HepG2 (cell line): ENCODE measurements around the gene ARL2. TPM values are rescaled to one million over a fixed set of nuclear protein-coding genes. Genes with fewer than 3 reads are reported as not detected.

Source experiments
- CENPX ChIP-seq: sonication (generic); formaldehyde crosslinking; IDR thresholded peaks from 2 replicates; pipeline ENCODE4 v1.9.0; 2021; ENCODE audit warnings: mild to moderate bottlenecking, missing genetic modification reagents, moderate library complexity
- EEA1 ChIP-seq: sonication (generic); formaldehyde crosslinking; IDR thresholded peaks from 2 replicates; pipeline ENCODE4 v1.5.1; 2020; ENCODE audit warnings: mild to moderate bottlenecking, missing genetic modification reagents, borderline replicate concordance
- EED ChIP-seq: sonication (generic); formaldehyde crosslinking; IDR thresholded peaks from 2 replicates; pipeline ENCODE4 v1.5.0; 2020; ENCODE audit warnings: mild to moderate bottlenecking, missing genetic modification reagents
- ELF3 ChIP-seq: IDR thresholded peaks from 2 replicates; pipeline ENCODE4 v1.6.1; 2016; ENCODE audit warnings: missing genetic modification reagents, missing compliant biosample characterization
- EP300 ChIP-seq, 3 experiments: sonication (generic) in 1 of 3; formaldehyde crosslinking in 1 of 3; IDR thresholded peaks; 2 replicates each; pipeline versions ENCODE4 v1.5.1 to v1.6.1; 2011 to 2020; ENCODE audit warnings: low read depth in 2 of 3, low read length in 2 of 3, borderline replicate concordance in 1 of 3, improper control_type of control experiment in 1 of 3, mild to moderate bottlenecking in 1 of 3, missing genetic modification reagents in 1 of 3, moderate library complexity in 1 of 3
- GATAD1 ChIP-seq: IDR thresholded peaks from 2 replicates; pipeline ENCODE4 v1.6.1; 2016; ENCODE audit warnings: missing genetic modification reagents, missing compliant biosample characterization
- MED1 ChIP-seq: sonication (generic); formaldehyde crosslinking; IDR thresholded peaks from 2 replicates; pipeline ENCODE4 v1.4.0; 2020; ENCODE audit warnings: missing genetic modification reagents
- MIER2 ChIP-seq: IDR thresholded peaks from 2 replicates; pipeline ENCODE4 v1.6.1; 2016; ENCODE audit warnings: missing biosample characterization, missing genetic modification reagents
- MTA3 ChIP-seq: sonication (generic); formaldehyde crosslinking; IDR thresholded peaks from 2 replicates; pipeline ENCODE4 v1.4.0; 2020; ENCODE audit warnings: missing genetic modification reagents
- MYNN ChIP-seq: sonication (generic); formaldehyde crosslinking; IDR thresholded peaks from 2 replicates; pipeline ENCODE4 v1.4.0; 2020; ENCODE audit warnings: mild to moderate bottlenecking, low read depth, missing genetic modification reagents
- RXRA ChIP-seq: sonication (generic); formaldehyde crosslinking; IDR thresholded peaks from 2 replicates; pipeline ENCODE4 v1.5.1; 2020; ENCODE audit warnings: missing genetic modification reagents
- TCF7 ChIP-seq: sonication (generic); IDR thresholded peaks from 2 replicates; pipeline ENCODE4 v1.6.1; 2016; ENCODE audit warnings: antibody characterized with exemption, low read depth
- TEAD2 ChIP-seq: sonication (generic); formaldehyde crosslinking; IDR thresholded peaks from 2 replicates; pipeline ENCODE4 v1.9.0; 2021; ENCODE audit warnings: missing genetic modification reagents
- ZBTB7A ChIP-seq: sonication (generic); formaldehyde crosslinking; IDR thresholded peaks from 2 replicates; pipeline ENCODE4 v1.8.0; 2022; ENCODE audit warnings: mild to moderate bottlenecking, missing genetic modification reagents
- ZFAT ChIP-seq: sonication (generic); formaldehyde crosslinking; conservative IDR thresholded peaks from 2 replicates; pipeline ENCODE4 v1.8.1; 2023; ENCODE audit warnings: missing genetic modification reagents, inconsistent platforms
- ZFP36L2 ChIP-seq: sonication (generic); formaldehyde crosslinking; IDR thresholded peaks from 2 replicates; pipeline ENCODE4 v1.4.0; 2020; ENCODE audit warnings: missing genetic modification reagents
- ZNF329 ChIP-seq: sonication (generic); formaldehyde crosslinking; IDR thresholded peaks from 2 replicates; pipeline ENCODE4 v1.9.0; 2021; ENCODE audit warnings: low read depth, mild to moderate bottlenecking, missing genetic modification reagents
- ZNF484 ChIP-seq: sonication (generic); formaldehyde crosslinking; IDR thresholded peaks from 2 replicates; pipeline ENCODE4 v1.5.1; 2020; ENCODE audit warnings: mild to moderate bottlenecking, low read depth, missing genetic modification reagents, borderline replicate concordance
- ZNF510 ChIP-seq: sonication (generic); formaldehyde crosslinking; IDR thresholded peaks from 2 replicates; pipeline ENCODE4 v1.4.0; 2020; ENCODE audit warnings: low read depth, mild to moderate bottlenecking, missing genetic modification reagents
- ZNF7 ChIP-seq: IDR thresholded peaks from 2 replicates; pipeline ENCODE4 v1.6.1; 2016; ENCODE audit warnings: missing biosample characterization, missing genetic modification reagents
- ZNF724P ChIP-seq: sonication (generic); formaldehyde crosslinking; IDR thresholded peaks from 2 replicates; pipeline ENCODE4 v1.8.0; 2022; ENCODE audit warnings: missing genetic modification reagents, borderline replicate concordance
- ZNF768 ChIP-seq: sonication (generic); formaldehyde crosslinking; IDR thresholded peaks from 2 replicates; pipeline ENCODE4 v1.4.0; 2020; ENCODE audit warnings: missing genetic modification reagents
- polyA plus RNA-seq, 8 experiments: library from polyadenylated mRNA; depleted of rRNA in 3 of 8; stranded (reverse) in 7 of 8; unstranded in 1 of 8; fragments of >200 nt; fragmentation: Illumina TruSeq in 4 of 8; extraction: Trizol in 4 of 8; gene quantifications; 2 replicates each; pipeline versions ENCODE4 v1.2.1 to v1.2.3, GENCODE V29; 2011 to 2016; ENCODE audit warnings: low read depth in 4 of 8, missing spikeins in 1 of 8, mixed read lengths in 1 of 8; ENCODE audit not compliant: insufficient read depth in 1 of 8
- total RNA-seq, 5 experiments: library from RNA; depleted of rRNA; stranded (reverse); fragments of >200 nt; fragmentation: Illumina TruSeq; extraction: Trizol; gene quantifications; 2 replicates each; pipeline ENCODE4 v1.2.3, GENCODE V29; 2016; ENCODE audit warnings: low read depth in 1 of 5
- TF ChIP-seq, protein P1 (sequence below): sonication (generic); formaldehyde crosslinking; IDR thresholded peaks from 2 replicates; pipeline ENCODE4 v1.4.0; 2020; ENCODE audit warnings: low read depth, mild to moderate bottlenecking, missing genetic modification reagents
- TF ChIP-seq, protein P2 (sequence below): sonication (generic); formaldehyde crosslinking; IDR thresholded peaks from 2 replicates; pipeline ENCODE4 v1.8.1; 2023; ENCODE audit warnings: mild to moderate bottlenecking, missing genetic modification reagents, borderline replicate concordance
- TF ChIP-seq, protein P3 (sequence below): sonication (generic); formaldehyde crosslinking; IDR thresholded peaks from 2 replicates; pipeline ENCODE4 v1.5.0; 2020; ENCODE audit warnings: mild to moderate bottlenecking, missing genetic modification reagents
- TF ChIP-seq, protein P4 (sequence below): conservative IDR thresholded peaks from 2 replicates; pipeline ENCODE4 v1.6.1; 2018; ENCODE audit warnings: missing genetic modification reagents

The ARL2 gene
- total and polyA plus RNA-seq, 2 of the 13 experiments (the other 11 are each of a cell fraction or from before 2014, with no cell fraction given): 82.9 to 84.4 TPM

DNA sequence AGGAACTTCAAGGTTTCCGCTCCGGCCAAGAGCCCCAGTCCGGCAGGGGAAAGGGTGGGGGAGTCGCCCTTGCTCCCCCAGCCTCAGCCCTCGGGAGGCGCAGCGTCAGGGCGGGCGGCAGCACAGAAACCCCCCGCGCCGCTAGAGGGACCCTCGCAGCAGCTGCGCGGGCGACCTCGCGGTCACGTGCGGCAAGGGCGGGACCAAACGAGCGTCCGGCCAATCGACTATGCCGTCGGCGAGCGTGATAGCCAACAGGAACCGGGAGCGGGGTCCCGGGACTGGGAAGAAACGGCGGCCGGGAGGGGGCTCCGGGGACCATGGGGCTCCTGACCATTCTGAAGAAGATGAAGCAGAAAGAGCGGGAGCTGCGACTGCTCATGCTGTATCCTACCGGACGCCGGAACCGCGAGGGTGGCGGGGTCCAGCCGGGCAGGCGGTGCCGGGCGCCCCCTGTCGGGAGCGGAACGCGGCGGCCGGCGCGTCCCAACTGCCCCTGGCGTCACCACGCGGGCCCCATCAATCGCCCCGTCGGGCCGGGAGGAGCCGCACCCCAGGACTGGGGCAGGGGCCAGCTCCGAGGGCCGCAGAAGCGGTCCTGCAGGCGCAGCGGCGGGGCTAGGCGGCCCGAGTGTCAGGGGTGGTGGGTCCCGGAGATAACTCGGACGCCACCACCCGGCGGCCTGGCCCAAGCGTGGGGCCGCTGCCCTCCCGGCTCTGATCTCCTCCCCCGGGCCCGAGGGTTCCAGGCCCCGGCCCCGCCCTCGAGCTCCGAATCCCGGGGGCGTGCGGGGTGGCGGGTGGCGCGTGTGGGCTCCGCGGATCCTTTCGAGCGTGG lies at the start of gene ARL2 (continued):
- TF ChIP-seq EEA1 (CRISPR knock-in tag) (peak; percentile 34; the same call in 1 of the 2 replicates), ZNF7 (no peak), EED (CRISPR knock-in tag) (no peak), MED1 (CRISPR knock-in tag) (peak; percentile 64), ELF3 (CRISPR knock-in tag) (no peak; the same call in 1 of the 2 replicates), EP300 (IDR thresholded peaks at IDR 0.05; ENCODE audit: low read depth in 2 of 2, low read length in 2 of 2) (no peak), EP300 (CRISPR knock-in tag; IDR thresholded peaks at IDR 0.05; ENCODE audit: borderline replicate concordance) (no peak), ZNF724P (CRISPR knock-in tag) (peak; percentile 37; the same call in 1 of the 2 replicates), MYNN (CRISPR knock-in tag) (no peak), ZNF768 (CRISPR knock-in tag) (peak; percentile 20; the same call in 1 of the 2 replicates), ZBTB7A (CRISPR knock-in tag) (peak; percentile 77), ZNF484 (CRISPR knock-in tag) (no peak; the same call in 1 of the 2 replicates), MTA3 (CRISPR knock-in tag) (no peak), CENPX (CRISPR knock-in tag) (no peak), ZFP36L2 (CRISPR knock-in tag) (no peak), ZNF329 (CRISPR knock-in tag) (peak; percentile 74; the same call in 1 of the 2 replicates), RXRA (CRISPR knock-in tag) (no peak), MIER2 (CRISPR knock-in tag) (no peak), ZNF510 (CRISPR knock-in tag) (peak; percentile 83), ZFAT (CRISPR knock-in tag) (peak; percentile 35; the same call in 1 of the 2 replicates), GATAD1 (CRISPR knock-in tag) (peak; percentile 81), TCF7 (no peak), TEAD2 (CRISPR knock-in tag) (no peak)
- TF ChIP-seq, protein P1, sequence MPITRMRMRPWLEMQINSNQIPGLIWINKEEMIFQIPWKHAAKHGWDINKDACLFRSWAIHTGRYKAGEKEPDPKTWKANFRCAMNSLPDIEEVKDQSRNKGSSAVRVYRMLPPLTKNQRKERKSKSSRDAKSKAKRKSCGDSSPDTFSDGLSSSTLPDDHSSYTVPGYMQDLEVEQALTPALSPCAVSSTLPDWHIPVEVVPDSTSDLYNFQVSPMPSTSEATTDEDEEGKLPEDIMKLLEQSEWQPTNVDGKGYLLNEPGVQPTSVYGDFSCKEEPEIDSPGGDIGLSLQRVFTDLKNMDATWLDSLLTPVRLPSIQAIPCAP (CRISPR knock-in tag): no peak
- TF ChIP-seq, protein P2, sequence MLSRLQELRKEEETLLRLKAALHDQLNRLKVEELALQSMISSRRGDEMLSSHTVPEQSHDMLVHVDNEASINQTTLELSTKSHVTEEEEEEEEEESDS (CRISPR knock-in tag): no peak
- TF ChIP-seq, protein P3, sequence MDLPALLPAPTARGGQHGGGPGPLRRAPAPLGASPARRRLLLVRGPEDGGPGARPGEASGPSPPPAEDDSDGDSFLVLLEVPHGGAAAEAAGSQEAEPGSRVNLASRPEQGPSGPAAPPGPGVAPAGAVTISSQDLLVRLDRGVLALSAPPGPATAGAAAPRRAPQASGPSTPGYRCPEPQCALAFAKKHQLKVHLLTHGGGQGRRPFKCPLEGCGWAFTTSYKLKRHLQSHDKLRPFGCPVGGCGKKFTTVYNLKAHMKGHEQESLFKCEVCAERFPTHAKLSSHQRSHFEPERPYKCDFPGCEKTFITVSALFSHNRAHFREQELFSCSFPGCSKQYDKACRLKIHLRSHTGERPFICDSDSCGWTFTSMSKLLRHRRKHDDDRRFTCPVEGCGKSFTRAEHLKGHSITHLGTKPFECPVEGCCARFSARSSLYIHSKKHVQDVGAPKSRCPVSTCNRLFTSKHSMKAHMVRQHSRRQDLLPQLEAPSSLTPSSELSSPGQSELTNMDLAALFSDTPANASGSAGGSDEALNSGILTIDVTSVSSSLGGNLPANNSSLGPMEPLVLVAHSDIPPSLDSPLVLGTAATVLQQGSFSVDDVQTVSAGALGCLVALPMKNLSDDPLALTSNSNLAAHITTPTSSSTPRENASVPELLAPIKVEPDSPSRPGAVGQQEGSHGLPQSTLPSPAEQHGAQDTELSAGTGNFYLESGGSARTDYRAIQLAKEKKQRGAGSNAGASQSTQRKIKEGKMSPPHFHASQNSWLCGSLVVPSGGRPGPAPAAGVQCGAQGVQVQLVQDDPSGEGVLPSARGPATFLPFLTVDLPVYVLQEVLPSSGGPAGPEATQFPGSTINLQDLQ (CRISPR knock-in tag): no peak; the same call in 1 of the 2 replicates
- TF ChIP-seq, protein P4, sequence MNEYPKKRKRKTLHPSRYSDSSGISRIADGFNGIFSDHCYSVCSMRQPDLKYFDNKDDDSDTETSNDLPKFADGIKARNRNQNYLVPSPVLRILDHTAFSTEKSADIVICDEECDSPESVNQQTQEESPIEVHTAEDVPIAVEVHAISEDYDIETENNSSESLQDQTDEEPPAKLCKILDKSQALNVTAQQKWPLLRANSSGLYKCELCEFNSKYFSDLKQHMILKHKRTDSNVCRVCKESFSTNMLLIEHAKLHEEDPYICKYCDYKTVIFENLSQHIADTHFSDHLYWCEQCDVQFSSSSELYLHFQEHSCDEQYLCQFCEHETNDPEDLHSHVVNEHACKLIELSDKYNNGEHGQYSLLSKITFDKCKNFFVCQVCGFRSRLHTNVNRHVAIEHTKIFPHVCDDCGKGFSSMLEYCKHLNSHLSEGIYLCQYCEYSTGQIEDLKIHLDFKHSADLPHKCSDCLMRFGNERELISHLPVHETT (CRISPR knock-in tag): no peak; the same call in 1 of the 2 replicates
